Body of pancreas (tissue), 4 donors: ENCODE measurements around the gene EXT2. TPM values are rescaled to one million over a fixed set of nuclear protein-coding genes. Genes with fewer than 3 reads are reported as not detected.

Experiments
- ATAC-seq: fragments of 150-250 bp; one replicate; pipeline ENCODE4 v1.9.1; 2016
- DNase-seq, 4 donors: peaks; one replicate each; pipeline ENCODE4 v3.0.0-alpha.2; 2019
- H3K27ac ChIP-seq, 4 donors: fragments of 200-600 bp; sonication (generic); 1 replicate in 3 of 4; 2 replicates in 1 of 4; pipeline versions ENCODE4 v1.5.1 to v1.6.1; 2016 to 2019; ENCODE audit warnings: mild to moderate bottlenecking in 1 of 4, mixed read lengths in 1 of 4, moderate library complexity in 1 of 4
- H3K27me3 ChIP-seq, 2 donors: fragments of 200-600 bp; sonication (generic); one replicate each; pipeline ENCODE4 v1.6.0; 2016; ENCODE audit warnings: mild to moderate bottlenecking in 1 of 2
- H3K36me3 ChIP-seq, 2 donors: fragments of 200-600 bp; sonication (generic); replicated peaks in 1 of 2; 2 replicates each; pipeline ENCODE4 v1.5.1; 2016; ENCODE audit warnings: low read depth in 2 of 2; ENCODE audit not compliant: insufficient read depth in 1 of 2
- H3K4me1 ChIP-seq: fragments of 200-600 bp; sonication (generic); one replicate; pipeline ENCODE4 v1.6.0; 2016
- H3K4me3 ChIP-seq, 2 donors: fragments of 200-600 bp; sonication (generic); 1 replicate in 1 of 2; 2 replicates in 1 of 2; pipeline ENCODE4 v1.5.1; 2016 to 2019
- H3K9me3 ChIP-seq, 3 donors: fragments of 200-600 bp; sonication (generic); 1 replicate in 2 of 3; 2 replicates in 1 of 3; pipeline ENCODE4 v1.5.1; 2016
- POLR2A ChIP-seq, 3 donors: fragments of 450-650 bp; IDR thresholded peaks; one replicate each; pipeline ENCODE4 v1.6.1; 2016; ENCODE audit warnings: antibody characterized with exemption in 3 of 3, mild to moderate bottlenecking in 2 of 3
- WGBS, 2 donors: methylation state at CpG; one replicate each; pipeline ENCODE4 v1.1.5; 2017; 5-methylcytosine and 5-hydroxymethylcytosine counted together
- intact Hi-C: fragments of 100-400 bp; cut with DNase I; formaldehyde crosslinking; loops from one replicate; pipeline ENCODE4 v1.15.1; 2023
- total RNA-seq, 2 donors: library from RNA; depleted of rRNA; stranded (reverse); fragments of >200 nt; gene quantifications; one replicate each; pipeline ENCODE4 v1.1.0, GENCODE V29; 2016
- TF ChIP-seq, protein P1 (sequence below), 7 experiments: fragments of 450-650 bp in 4 of 7; fragments of 200-600 bp in 3 of 7; sonication (generic) in 3 of 7; IDR thresholded peaks; one replicate each; pipeline ENCODE4 v1.5.1; 2016 to 2019; ENCODE audit warnings: antibody characterized with exemption in 7 of 7

EXT2 gene
- total RNA-seq, 2 donors from 2014 or later, result 21.4 to 34.2 TPM

GRCh38 chr11:44049832-44050231, 45.6 kb upstream of the EXT2 start:
- Histone ChIP-seq H3K4me1 (no peaks in the 10 kb centered on the region), H3K36me3 (no peaks in the 10 kb centered on the region), H3K27ac (no peak overlapping the region), H3K27me3 (no peaks in the 10 kb centered on the region), H3K9me3 (no peaks in the 10 kb centered on the region), H3K4me3 (no peak overlapping the region)
- WGBS, 2 donors, result 69 to 72% methylated on average over 3 of the region's 3 CpGs
- intact Hi-C loops, result no loop called here
- ATAC-seq, result no peak
- no peak for DNase-seq
- TF ChIP-seq POLR2A (IDR thresholded peaks at IDR 0.05), result no peak
- TF ChIP-seq, protein P1, sequence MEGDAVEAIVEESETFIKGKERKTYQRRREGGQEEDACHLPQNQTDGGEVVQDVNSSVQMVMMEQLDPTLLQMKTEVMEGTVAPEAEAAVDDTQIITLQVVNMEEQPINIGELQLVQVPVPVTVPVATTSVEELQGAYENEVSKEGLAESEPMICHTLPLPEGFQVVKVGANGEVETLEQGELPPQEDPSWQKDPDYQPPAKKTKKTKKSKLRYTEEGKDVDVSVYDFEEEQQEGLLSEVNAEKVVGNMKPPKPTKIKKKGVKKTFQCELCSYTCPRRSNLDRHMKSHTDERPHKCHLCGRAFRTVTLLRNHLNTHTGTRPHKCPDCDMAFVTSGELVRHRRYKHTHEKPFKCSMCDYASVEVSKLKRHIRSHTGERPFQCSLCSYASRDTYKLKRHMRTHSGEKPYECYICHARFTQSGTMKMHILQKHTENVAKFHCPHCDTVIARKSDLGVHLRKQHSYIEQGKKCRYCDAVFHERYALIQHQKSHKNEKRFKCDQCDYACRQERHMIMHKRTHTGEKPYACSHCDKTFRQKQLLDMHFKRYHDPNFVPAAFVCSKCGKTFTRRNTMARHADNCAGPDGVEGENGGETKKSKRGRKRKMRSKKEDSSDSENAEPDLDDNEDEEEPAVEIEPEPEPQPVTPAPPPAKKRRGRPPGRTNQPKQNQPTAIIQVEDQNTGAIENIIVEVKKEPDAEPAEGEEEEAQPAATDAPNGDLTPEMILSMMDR (IDR thresholded peaks at IDR 0.05), result no peak

DNA sequence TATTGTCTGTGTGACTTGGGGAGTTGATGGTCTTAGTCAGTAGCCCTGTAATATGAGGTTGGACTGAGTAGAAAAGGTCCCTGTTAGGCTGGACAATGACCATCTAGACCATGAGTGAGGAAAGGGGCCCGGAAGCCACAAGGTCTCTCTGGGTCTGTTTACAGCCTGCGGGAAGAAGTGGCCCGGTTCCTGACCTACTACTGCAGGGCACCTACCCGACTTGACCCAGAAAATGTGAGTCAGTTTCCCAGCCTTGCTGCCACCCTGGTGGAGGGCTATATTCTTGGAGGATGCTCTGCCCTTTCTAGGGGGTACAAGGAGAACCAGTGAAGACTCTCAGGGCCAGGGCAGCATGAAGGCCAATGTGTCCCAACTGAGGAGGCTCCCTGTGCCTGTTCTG, 44.3 kb upstream of the EXT2 start:
- DNase-seq (no peak), ATAC-seq (no peak)
- intact Hi-C loops, result no loop called here
- Histone ChIP-seq H3K9me3 (no peaks in the 10 kb centered on the region), H3K27ac (no peak overlapping the region), H3K36me3 (no peaks in the 10 kb centered on the region), H3K4me3 (no peak overlapping the region), H3K4me1 (no peaks in the 10 kb centered on the region), H3K27me3 (no peaks in the 10 kb centered on the region)
- 70 to 78% methylated on average over 3 to 4 of the region's 4 CpGs for WGBS, 2 donors
- TF ChIP-seq POLR2A (IDR thresholded peaks at IDR 0.05), result no peak
- TF ChIP-seq, protein P1 (IDR thresholded peaks at IDR 0.05), result no peak

DNA sequence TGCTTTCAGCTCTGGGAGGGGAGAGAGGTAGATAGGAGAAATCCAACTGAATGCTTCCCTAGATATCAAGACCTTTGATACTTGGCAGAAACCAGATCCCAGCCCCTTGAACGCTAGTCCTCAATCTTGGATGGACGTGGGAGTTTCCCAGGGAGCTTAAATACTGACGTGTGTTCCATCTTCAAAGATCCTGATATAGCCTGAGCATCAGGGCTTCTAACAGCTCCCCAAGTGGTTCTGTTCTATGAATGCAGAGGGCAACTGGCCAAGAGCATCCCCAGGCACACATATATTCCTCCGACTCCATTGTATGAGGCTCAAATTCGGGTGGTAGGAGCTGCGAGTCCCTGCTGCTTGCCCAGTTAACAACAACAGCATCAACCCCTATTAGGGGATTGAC, 38.1 kb upstream of the EXT2 start:
- no peaks in the 10 kb centered on the region for H3K4me1 ChIP-seq
- DNase-seq (no peak), ATAC-seq (no peak)
- no peak overlapping the region for H3K27ac ChIP-seq
- 85 to 86% methylated on average over 6 of the region's 6 CpGs for WGBS, 2 donors
- H3K9me3 ChIP-seq, result no peaks in the 10 kb centered on the region
- no peaks in the 10 kb centered on the region for H3K27me3 ChIP-seq
- no peak overlapping the region for H3K4me3 ChIP-seq
- TF ChIP-seq POLR2A (IDR thresholded peaks at IDR 0.05), result no peak
- TF ChIP-seq, protein P1 (IDR thresholded peaks at IDR 0.05), result no peak
- H3K36me3 ChIP-seq, result no peaks in the 10 kb centered on the region
- intact Hi-C loops, result no loop called here

DNA sequence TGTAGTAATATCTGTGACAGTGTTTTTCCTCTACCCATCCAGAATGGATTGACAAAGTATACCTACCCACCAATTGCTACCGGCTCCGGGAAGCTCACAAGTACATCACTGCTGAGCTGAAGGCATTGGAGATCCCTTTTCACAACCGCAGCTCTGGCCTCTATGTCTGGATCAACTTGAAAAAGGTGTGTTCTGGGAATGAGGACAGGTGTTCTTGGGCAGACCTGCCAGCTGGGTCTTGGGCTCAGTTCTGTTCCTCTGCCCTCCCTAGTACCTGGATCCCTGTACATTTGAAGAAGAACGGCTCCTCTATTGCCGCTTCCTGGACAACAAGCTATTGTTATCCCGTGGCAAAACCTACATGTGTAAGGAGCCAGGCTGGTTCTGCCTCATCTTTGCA, 37.2 kb upstream of the EXT2 start:
- no peaks in the 10 kb centered on the region for H3K4me1 ChIP-seq
- no peaks in the 10 kb centered on the region for H3K27me3 ChIP-seq
- ATAC-seq, result peak; percentile 35
- intact Hi-C loops, result no loop called here
- DNase-seq, result peak in 3 of 4 donors; percentile 8 to 70 (median 57)
- TF ChIP-seq POLR2A (IDR thresholded peaks at IDR 0.05), result no peak
- TF ChIP-seq, protein P1 (IDR thresholded peaks at IDR 0.05), result no peak
- no peak overlapping the region for H3K27ac ChIP-seq
- H3K9me3 ChIP-seq, result no peaks in the 10 kb centered on the region
- WGBS, 2 donors, result 41 to 59% methylated on average over 6 of the region's 6 CpGs
- no peak overlapping the region for H3K4me3 ChIP-seq
- no peaks in the 10 kb centered on the region for H3K36me3 ChIP-seq

DNA sequence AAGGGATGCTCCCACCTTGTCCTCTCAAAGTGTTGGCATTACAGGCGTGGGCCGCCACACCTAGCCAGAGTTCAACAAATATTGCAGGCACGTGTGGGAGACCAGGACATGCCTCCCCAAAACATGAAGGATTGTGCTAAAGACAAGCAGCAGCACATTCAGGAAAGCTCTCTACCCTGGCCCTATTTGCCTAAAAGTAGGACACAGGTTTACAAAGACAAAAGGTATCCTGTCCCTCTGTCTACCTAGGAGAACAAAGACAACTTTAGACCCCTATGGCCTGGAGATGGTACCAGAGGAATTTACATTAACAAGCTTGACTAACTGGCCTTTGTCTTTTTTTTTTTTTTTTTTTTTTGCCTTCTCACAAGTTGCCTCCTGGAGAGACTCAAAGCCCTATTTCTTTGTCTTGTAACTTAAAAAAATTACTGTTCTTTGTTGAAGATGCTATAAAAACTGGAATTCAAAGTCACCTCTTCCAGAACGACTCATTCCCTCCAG, 30.3 kb upstream of the EXT2 start:
- DNase-seq (no peak), ATAC-seq (no peak)
- Histone ChIP-seq H3K4me3 (no peak overlapping the region), H3K27ac (peak overlapping the region in 2 of 4 donors; percentile 90 to 91), H3K9me3 (no peaks in the 10 kb centered on the region), H3K27me3 (no peaks in the 10 kb centered on the region), H3K4me1 (peaks cover 11% of the 10 kb centered on the region), H3K36me3 (no peaks in the 10 kb centered on the region)
- WGBS, 2 donors, result 66 to 77% methylated on average over 4 of the region's 4 CpGs
- no peak for TF ChIP-seq POLR2A (IDR thresholded peaks at IDR 0.05)
- TF ChIP-seq, protein P1 (IDR thresholded peaks at IDR 0.05), result no peak
- intact Hi-C loops, result no loop called here
